B cell (primary cell): ENCODE data around the gene ARHGEF7. TPM values are rescaled to one million over a fixed set of nuclear protein-coding genes. Genes with fewer than 3 reads are reported as not detected.

ENCODE experiments used
- ATAC-seq: fragments of 200-7000 bp; cut with Tn5 transposase; one replicate; pipeline ENCODE4 v1.10.0; 2021; ENCODE audit warnings: low read depth, mild to moderate bottlenecking, moderate number of reproducible peaks, moderate library complexity
- CTCF ChIA-PET: fragments of 350-600 bp; sonication (Branson Sonifier 250); formaldehyde crosslinking; loops from one replicate; lab custom pipeline; 2021; ENCODE audit warnings: antibody characterized with exemption, inconsistent platforms; lab: Charles Lee
- POLR2A ChIA-PET: fragments of 350-600 bp; sonication (Branson Sonifier 250); formaldehyde crosslinking; loops from one replicate; lab custom pipeline; 2021; ENCODE audit warnings: antibody characterized with exemption; lab: Charles Lee
- DNase-seq: peaks from one replicate; pipeline ENCODE4 v3.0.0; 2013
- H2AFZ ChIP-seq: 2 replicates; pipeline ENCODE4 v1.6.1; 2012; ENCODE audit warnings: mild to moderate bottlenecking, low read depth, low read length; ENCODE audit not compliant: insufficient read depth, poor library complexity, severe bottlenecking
- H3K27ac ChIP-seq, 2 donors: 1 replicate in 1 of 2; 2 replicates in 1 of 2; pipeline ENCODE4 v1.5.1; 2012 to 2013; ENCODE audit warnings: low read length in 2 of 2, mild to moderate bottlenecking in 2 of 2, moderate library complexity in 1 of 2
- H3K27me3 ChIP-seq, 4 experiments: fragments of 200-600 bp in 1 of 4; sonication (generic) in 1 of 4; replicated peaks in 1 of 4; 1 replicate in 2 of 4; 2 replicates in 2 of 4; pipeline versions ENCODE4 v1.6.1 to v1.7.0; 2013 to 2016; ENCODE audit warnings: low read length in 3 of 4, mild to moderate bottlenecking in 2 of 4, mixed read lengths in 1 of 4, moderate library complexity in 1 of 4; ENCODE audit not compliant: insufficient read depth in 4 of 4, control insufficient read depth in 3 of 4; ENCODE audit errors: control extremely low read depth in 1 of 4
- H3K36me3 ChIP-seq, 2 experiments: replicated peaks in 1 of 2; 1 replicate in 1 of 2; 2 replicates in 1 of 2; pipeline versions ENCODE4 v1.6.1 to v1.7.1; 2013; ENCODE audit warnings: low read length in 1 of 2; ENCODE audit not compliant: insufficient read depth in 2 of 2, control insufficient read depth in 1 of 2; ENCODE audit errors: control extremely low read depth in 1 of 2, extremely low read depth in 1 of 2
- H3K4me1 ChIP-seq, 2 donors: fragments of 200-600 bp in 1 of 2; sonication (generic) in 1 of 2; 1 replicate in 1 of 2; 2 replicates in 1 of 2; pipeline versions ENCODE4 v1.5.1 to v1.6.1; 2013 to 2017; ENCODE audit warnings: low read length in 2 of 2; ENCODE audit not compliant: control insufficient read depth in 2 of 2, insufficient read depth in 2 of 2
- H3K4me2 ChIP-seq: replicated peaks from 2 replicates; pipeline ENCODE3; 2012; ENCODE audit warnings: mild to moderate bottlenecking, low read depth, low read length; ENCODE audit not compliant: poor library complexity, severe bottlenecking
- H3K4me3 ChIP-seq, 5 experiments: fragments of 200-600 bp in 1 of 5; sonication (generic) in 1 of 5; 1 replicate in 3 of 5; 2 replicates in 2 of 5; pipeline versions ENCODE4 v1.5.1 to v1.7.0; 2011 to 2016; ENCODE audit warnings: low read length in 4 of 5, mild to moderate bottlenecking in 4 of 5, low read depth in 2 of 5, control low read depth in 1 of 5, moderate library complexity in 1 of 5; ENCODE audit not compliant: insufficient read depth in 1 of 5; ENCODE audit errors: control extremely low read depth in 1 of 5, extremely low read depth in 1 of 5
- H3K79me2 ChIP-seq: fragments of 200-600 bp; sonication (generic); one replicate; pipeline ENCODE4 v1.6.0; 2016; ENCODE audit warnings: low read length; ENCODE audit not compliant: control insufficient read depth, insufficient read depth
- H3K9ac ChIP-seq: fragments of 200-600 bp; sonication (generic); 2 replicates; pipeline ENCODE4 v1.6.1; 2017; ENCODE audit warnings: mild to moderate bottlenecking, low read length, moderate library complexity
- H3K9me3 ChIP-seq, 3 donors: one replicate each; pipeline versions ENCODE4 v1.6.1 to v1.7.1; 2013; ENCODE audit warnings: low read length in 2 of 3; ENCODE audit not compliant: control insufficient read depth in 2 of 3, insufficient read depth in 1 of 3; ENCODE audit errors: control extremely low read depth in 1 of 3
- H4K20me1 ChIP-seq: 2 replicates; pipeline ENCODE4 v1.6.0; 2012; ENCODE audit warnings: mild to moderate bottlenecking, low read length; ENCODE audit not compliant: insufficient read depth, control insufficient read depth, poor library complexity, severe bottlenecking
- H3K27ac Mint-ChIP-seq: one replicate; pipeline ENCODE4 v1.8.0; 2021; ENCODE audit warnings: mixed read lengths
- H3K27me3 Mint-ChIP-seq: one replicate; pipeline ENCODE4 v1.8.0; 2021; ENCODE audit warnings: mixed read lengths
- H3K4me1 Mint-ChIP-seq: one replicate; pipeline ENCODE4 v1.8.0; 2021; ENCODE audit warnings: mixed read lengths
- H3K4me3 Mint-ChIP-seq: one replicate; pipeline ENCODE4 v1.8.0; 2021; ENCODE audit warnings: mixed read lengths
- H3K9me3 Mint-ChIP-seq: one replicate; pipeline ENCODE4 v1.8.0; 2022; ENCODE audit warnings: mixed read lengths; ENCODE audit not compliant: insufficient read depth
- CTCF ChIP-seq: fragments of 200-600 bp; IDR thresholded peaks from one replicate; pipeline ENCODE4 v1.8.0; 2022; ENCODE audit warnings: antibody characterized with exemption, mild to moderate bottlenecking
- EZH2 ChIP-seq: IDR thresholded peaks from 2 replicates; pipeline ENCODE4 v1.6.1; 2012; ENCODE audit warnings: borderline replicate concordance, low read depth, mild to moderate bottlenecking, moderate library complexity, low read length; ENCODE audit not compliant: insufficient read depth, poor library complexity, severe bottlenecking
- WGBS: methylation state at CpG from one replicate; pipeline ENCODE4 v1.1.5; 2013; ENCODE audit warnings: missing lambda C conversion rate; ENCODE audit not compliant: insufficient coverage; 5-methylcytosine and 5-hydroxymethylcytosine counted together
- intact Hi-C: fragments of 100-400 bp; cut with micrococcal nuclease; formaldehyde crosslinking; loops from one replicate; pipeline ENCODE4 v1.10.0; 2022
- polyA plus RNA-seq: library from polyadenylated mRNA; depleted of rRNA; stranded (reverse); fragments of >200 nt; gene quantifications from 2 replicates; pipeline ENCODE4 v1.2.3, GENCODE V29; 2012
- total RNA-seq, 2 donors: library from RNA; stranded (reverse); fragments of 120-200 nt in 1 of 2; gene quantifications; 1 replicate in 1 of 2; 2 replicates in 1 of 2; pipeline versions ENCODE4 v1.2.3 to v1.2.4, GENCODE V29; 2013 to 2022

Gene ARHGEF7
- total and polyA plus RNA-seq, 2 donors (not counting 1 experiment from before 2014, with no cell fraction given), result 62.3 to 125 TPM

GRCh38 chr13:111275382-111275781 is 160.3 kb downstream of the ARHGEF7 start:
- peaks cover 7% of the 10 kb centered on the region for H4K20me1 ChIP-seq
- no peaks in the 10 kb centered on the region for H3K9me3 Mint-ChIP-seq
- no peak for TF ChIP-seq EZH2
- TF ChIP-seq CTCF, result no peak
- H3K4me3 ChIP-seq, result no peak overlapping the region
- H3K27ac ChIP-seq, result no peak overlapping the region
- H2AFZ ChIP-seq, result no peak overlapping the region
- no peaks in the 10 kb centered on the region for H3K9me3 ChIP-seq
- no peaks in the 10 kb centered on the region for H3K4me1 Mint-ChIP-seq
- H3K9ac ChIP-seq, result no peak overlapping the region
- no peaks in the 10 kb centered on the region for H3K27me3 ChIP-seq
- ChIA-PET CTCF (interaction anchor here (1.4 kb wide), 1 partner anchor 208 kb away, joined by 5 read pairs; no protein-coding TSS in a partner anchor), POLR2A (no interaction called here)
- H3K4me1 ChIP-seq, result no peaks in the 10 kb centered on the region
- H3K36me3 ChIP-seq, result peaks cover 25 to 88% of the 10 kb centered on the region in 2 experiments
- no peaks in the 10 kb centered on the region for H3K79me2 ChIP-seq
- H3K4me2 ChIP-seq, result no peak overlapping the region
- no peak overlapping the region for H3K27ac Mint-ChIP-seq
- H3K27me3 Mint-ChIP-seq, result no peaks in the 10 kb centered on the region
- WGBS, result 98% methylated on average over 8 of the region's 10 CpGs
- ATAC-seq (no peak), DNase-seq (no peak)
- no peak overlapping the region for H3K4me3 Mint-ChIP-seq
- intact Hi-C loops, result no loop called here

GRCh38 chr13:111275995-111276618 is 161.0 kb downstream of the ARHGEF7 start:
- no peak overlapping the region for H3K27ac Mint-ChIP-seq
- no peaks in the 10 kb centered on the region for H3K27me3 ChIP-seq
- H3K9me3 ChIP-seq, result no peaks in the 10 kb centered on the region
- DNase-seq (no peak), ATAC-seq (no peak)
- intact Hi-C loops, result no loop called here
- H4K20me1 ChIP-seq, result peaks cover under 1% of the 10 kb centered on the region
- H3K4me1 Mint-ChIP-seq, result no peaks in the 10 kb centered on the region
- H3K79me2 ChIP-seq, result no peaks in the 10 kb centered on the region
- no peaks in the 10 kb centered on the region for H3K4me1 ChIP-seq
- no peaks in the 10 kb centered on the region for H3K9me3 Mint-ChIP-seq
- 96% methylated on average over 3 of the region's 5 CpGs for WGBS
- H2AFZ ChIP-seq, result no peak overlapping the region
- peaks cover 28 to 89% of the 10 kb centered on the region in 2 experiments for H3K36me3 ChIP-seq
- no peak overlapping the region for H3K4me3 Mint-ChIP-seq
- TF ChIP-seq EZH2 (no peak), CTCF (no peak)
- H3K4me2 ChIP-seq, result no peak overlapping the region
- no peak overlapping the region for H3K4me3 ChIP-seq
- H3K9ac ChIP-seq, result no peak overlapping the region
- no peak overlapping the region for H3K27ac ChIP-seq
- CTCF ChIA-PET, result interaction anchor here (1.4 kb wide), 1 partner anchor 209 kb away, joined by 5 read pairs; no protein-coding TSS in a partner anchor
- POLR2A ChIA-PET, result no interaction called here
- H3K27me3 Mint-ChIP-seq, result no peaks in the 10 kb centered on the region
